Tibial nerve (tissue), 4 donors: ENCODE data around the gene TIGD6.

Source experiments
- EP300 ChIP-seq, 2 donors: sonication (generic); formaldehyde crosslinking; IDR thresholded peaks; one replicate each; pipeline ENCODE4 v1.6.1; 2017; ENCODE audit warnings: antibody characterized with exemption in 2 of 2, mild to moderate bottlenecking in 1 of 2
- POLR2A ChIP-seq, 2 donors: fragments of 450-650 bp; IDR thresholded peaks; one replicate each; pipeline ENCODE4 v1.6.1; 2017; ENCODE audit warnings: antibody characterized with exemption in 2 of 2, mild to moderate bottlenecking in 2 of 2, moderate library complexity in 2 of 2
- TF ChIP-seq, protein P1 (sequence below), 5 experiments: fragments of 200-600 bp in 3 of 5; fragments of 450-650 bp in 2 of 5; sonication (generic) in 3 of 5; IDR thresholded peaks; one replicate each; pipeline ENCODE4 v1.5.1; 2016 to 2019; ENCODE audit warnings: antibody characterized with exemption in 5 of 5, mild to moderate bottlenecking in 3 of 5, moderate library complexity in 2 of 5

DNA sequence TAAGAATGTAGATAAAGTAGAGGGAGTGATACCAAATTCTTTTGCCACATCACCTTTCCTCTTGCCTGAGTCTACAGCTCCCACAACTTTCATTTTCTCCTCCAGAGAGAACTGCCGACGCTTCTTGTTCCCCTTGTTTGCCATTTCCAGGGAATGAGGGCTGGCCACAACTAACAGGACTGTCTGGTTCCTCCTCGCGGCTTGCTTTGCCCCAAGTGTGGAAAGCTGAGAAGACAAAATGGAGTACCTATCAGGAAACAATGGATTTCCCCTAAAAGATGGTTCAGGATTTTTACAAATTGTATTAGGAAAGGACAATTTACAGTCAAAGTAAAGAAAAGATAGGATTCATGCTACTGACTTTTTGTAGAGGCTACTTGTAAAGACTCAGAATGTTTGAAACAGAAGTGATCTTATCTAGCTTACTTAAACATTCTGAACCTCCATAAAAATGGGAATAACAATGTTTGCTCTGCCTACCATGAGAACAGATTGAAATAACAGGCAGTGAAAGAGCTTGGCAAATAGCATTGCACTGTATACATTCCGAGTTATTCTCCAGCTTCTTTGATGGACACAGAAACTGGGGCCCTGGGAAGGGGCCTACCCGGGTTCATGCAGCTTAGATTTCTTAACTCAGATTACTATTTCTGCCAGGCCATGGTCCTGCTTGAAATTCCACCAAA, 4.1 kb downstream of the TIGD6 start:
- TF ChIP-seq, protein P1, sequence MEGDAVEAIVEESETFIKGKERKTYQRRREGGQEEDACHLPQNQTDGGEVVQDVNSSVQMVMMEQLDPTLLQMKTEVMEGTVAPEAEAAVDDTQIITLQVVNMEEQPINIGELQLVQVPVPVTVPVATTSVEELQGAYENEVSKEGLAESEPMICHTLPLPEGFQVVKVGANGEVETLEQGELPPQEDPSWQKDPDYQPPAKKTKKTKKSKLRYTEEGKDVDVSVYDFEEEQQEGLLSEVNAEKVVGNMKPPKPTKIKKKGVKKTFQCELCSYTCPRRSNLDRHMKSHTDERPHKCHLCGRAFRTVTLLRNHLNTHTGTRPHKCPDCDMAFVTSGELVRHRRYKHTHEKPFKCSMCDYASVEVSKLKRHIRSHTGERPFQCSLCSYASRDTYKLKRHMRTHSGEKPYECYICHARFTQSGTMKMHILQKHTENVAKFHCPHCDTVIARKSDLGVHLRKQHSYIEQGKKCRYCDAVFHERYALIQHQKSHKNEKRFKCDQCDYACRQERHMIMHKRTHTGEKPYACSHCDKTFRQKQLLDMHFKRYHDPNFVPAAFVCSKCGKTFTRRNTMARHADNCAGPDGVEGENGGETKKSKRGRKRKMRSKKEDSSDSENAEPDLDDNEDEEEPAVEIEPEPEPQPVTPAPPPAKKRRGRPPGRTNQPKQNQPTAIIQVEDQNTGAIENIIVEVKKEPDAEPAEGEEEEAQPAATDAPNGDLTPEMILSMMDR (IDR thresholded peaks at IDR 0.05), result no peak
- TF ChIP-seq POLR2A (IDR thresholded peaks at IDR 0.05) (no peak), EP300 (IDR thresholded peaks at IDR 0.05) (no peak)
